Stimulated activated CD4-positive, alpha-beta T cell treated with anti-CD3 and anti-CD28 coated beads, Interleukin-1b, Interleukin-23, amount 100 ng/mL, for 24 hours (primary cell): Measurements from ENCODE around the gene ABHD18.
"Not testable (repeated sequence)": the region's sequence is repeated elsewhere in the genome, so short reads cannot be mapped to it uniquely, and the experiment has no call there.

Experiments
- DNase-seq, 4 experiments: peaks; one replicate each; pipeline ENCODE4 v3.0.0-alpha.2; 2020; ENCODE audit warnings: low read depth in 4 of 4, low spot score in 1 of 4

Gene ABHD18

GRCh38 chr4:128061566-128062536 lies 96.6 kb downstream of the ABHD18 start:
- DNase-seq: peak; percentile 13 to 42 (median 32)

GRCh38 chr4:128066453-128066820 lies 101.2 kb downstream of the ABHD18 start:
- not testable (repeated sequence) for DNase-seq

GRCh38 chr4:128068918-128069317 lies 103.7 kb downstream of the ABHD18 start:
- no peak for DNase-seq

GRCh38 chr4:128076464-128076863 lies 111.3 kb downstream of the ABHD18 start:
- no peak for DNase-seq
